RKO (cell line): ENCODE measurements around the gene ZFYVE27.

Source experiments
- DNase-seq: peaks from one replicate; pipeline ENCODE4 v3.0.0-alpha.2; 2016; ENCODE audit warnings: low spot score

Gene ZFYVE27

GRCh38 chr10:97791824-97792721 lies 55.1 kb downstream of the ZFYVE27 start:
- DNase-seq = peak; percentile 30

- no peak for DNase-seq
Measured at GRCh38 chr10:97795886-97796285, 59.0 kb downstream of the ZFYVE27 start.

- peak; percentile 24 for DNase-seq
Measured at GRCh38 chr10:97796651-97797050, 59.7 kb downstream of the ZFYVE27 start.

- DNase-seq = peak; percentile 12
Measured at GRCh38 chr10:97798958-97799610, 62.2 kb downstream of the ZFYVE27 start.

GRCh38 chr10:97800474-97800873 lies 63.5 kb downstream of the ZFYVE27 start:
- no peak for DNase-seq

GRCh38 chr10:97801422-97801821 lies 64.5 kb downstream of the ZFYVE27 start:
- no peak for DNase-seq

- no peak for DNase-seq
Measured at GRCh38 chr10:97805096-97805884, 68.4 kb downstream of the ZFYVE27 start.

- DNase-seq = no peak
Measured at GRCh38 chr10:97805949-97806348, 69.0 kb downstream of the ZFYVE27 start.

- peak; percentile 16 for DNase-seq
Measured at GRCh38 chr10:97810446-97810845, 73.5 kb downstream of the ZFYVE27 start.
